Fibroblast of skin of left quadriceps (primary cell): ENCODE data around the gene MICOS13.
"Not testable (repeated sequence)": the region's sequence is repeated elsewhere in the genome, so short reads cannot be mapped to it uniquely, and the experiment has no call there.

Experiments used
- DNase-seq, 2 experiments: peaks; one replicate each; pipeline ENCODE4 v3.0.0-alpha.2; 2013; ENCODE audit warnings: low read depth in 2 of 2

Gene MICOS13

GRCh38 chr19:5700455-5701092 is 20.3 kb upstream of the MICOS13 start:
- no peak for DNase-seq

GRCh38 chr19:5698635-5699422 is 18.5 kb upstream of the MICOS13 start:
- no peak for DNase-seq

GRCh38 chr19:5697890-5698634 is 17.7 kb upstream of the MICOS13 start:
- no peak for DNase-seq

- DNase-seq = no peak
Measured at GRCh38 chr19:5697022-5697889, 16.9 kb upstream of the MICOS13 start.

GRCh38 chr19:5696196-5697021 is 16.1 kb upstream of the MICOS13 start:
- DNase-seq = no peak

- no peak for DNase-seq
Measured at GRCh38 chr19:5695649-5696195, 15.4 kb upstream of the MICOS13 start.

GRCh38 chr19:5694956-5695648 is 14.8 kb upstream of the MICOS13 start:
- DNase-seq = no peak

- no peak for DNase-seq
Measured at GRCh38 chr19:5694167-5694955, 14.0 kb upstream of the MICOS13 start.

- DNase-seq = no peak
Measured at GRCh38 chr19:5693195-5694166, 13.2 kb upstream of the MICOS13 start.

GRCh38 chr19:5692723-5693194 is 12.4 kb upstream of the MICOS13 start:
- no peak for DNase-seq

GRCh38 chr19:5691822-5692722 is 11.8 kb upstream of the MICOS13 start:
- DNase-seq = no peak

GRCh38 chr19:5690955-5691821 is 10.9 kb upstream of the MICOS13 start:
- no peak for DNase-seq

- DNase-seq = peak; percentile 93 to 94
Measured at GRCh38 chr19:5690125-5690954, 10.0 kb upstream of the MICOS13 start, which contains the start of gene RPL36. TSS of gene RPL36 (plus strand) at chr19:5690295. CDS start at chr19:5690508, 213 bp downstream.

GRCh38 chr19:5688262-5688881 is 8.1 kb upstream of the MICOS13 start:
- DNase-seq = not testable (repeated sequence)
